Right cardiac atrium (tissue), 5 donors: ENCODE data around the gene CLMP. TPM values are rescaled to one million over a fixed set of nuclear protein-coding genes. Genes with fewer than 3 reads are reported as not detected.

Source experiments
- ATAC-seq, 2 donors: fragments of 200-7000 bp; cut with Tn5 transposase; one replicate each; pipeline versions ENCODE4 v1.8.0 to v1.9.1; 2020; ENCODE audit warnings: moderate library complexity in 2 of 2, mild to moderate bottlenecking in 1 of 2
- DNase-seq, 3 donors: peaks; one replicate each; pipeline ENCODE4 v3.0.0-alpha.2; 2020
- H3K27ac ChIP-seq: one replicate; pipeline ENCODE4 v1.5.1; 2013; ENCODE audit warnings: mild to moderate bottlenecking, low read length, control low read depth, moderate library complexity
- H3K27me3 ChIP-seq: one replicate; pipeline ENCODE4 v1.6.1; 2013; ENCODE audit not compliant: control insufficient read depth, insufficient read depth
- H3K4me1 ChIP-seq: one replicate; pipeline ENCODE4 v1.6.1; 2013; ENCODE audit warnings: low read length; ENCODE audit not compliant: control insufficient read depth, insufficient read depth
- H3K4me3 ChIP-seq: one replicate; pipeline ENCODE4 v1.5.1; 2013; ENCODE audit warnings: low read length, control low read depth
- H3K9me3 ChIP-seq: one replicate; pipeline ENCODE4 v1.6.1; 2013; ENCODE audit warnings: low read length; ENCODE audit not compliant: control insufficient read depth
- WGBS: extraction: QIAGEN DNeasy Blood & Tissue Kit; methylation state at CpG from one replicate; pipeline ENCODE4 v1.1.7; 2013; 5-methylcytosine and 5-hydroxymethylcytosine counted together
- intact Hi-C, 4 donors: fragments of 100-400 bp; cut with DNase I; formaldehyde crosslinking; loops; one replicate each; pipeline versions ENCODE4 v1.11.0 to v1.14.0; 2022 to 2023
- long read RNA-seq, 4 donors: library from polyadenylated mRNA; unstranded; transcript quantifications; one replicate each; pipeline ENCODE4 v2.0.0, GENCODE V29; 2020 to 2021
- polyA plus RNA-seq: library from polyadenylated mRNA; stranded (reverse); fragments of 200-250 nt; gene quantifications from one replicate; pipeline ENCODE4 v1.2.3, GENCODE V29; 2013
- total RNA-seq, 4 donors: library from RNA; stranded (reverse); fragmentation: NEBNext Ultra II Directional; extraction: Animal tissue kit (Norgen Biotek cat#: 25700); gene quantifications; one replicate each; pipeline ENCODE4 v1.2.1, GENCODE V29; 2021
- donor health status: healthy with polysubstance abuse.
- donor health status: DM: no; HTN: yes; CAD: no.
- donor health status: DM: no; HTN: no; CAD: no.
- donor health status: DM: no; HTN: yes; CAD: no; lungs with severe emphysema.
- donor health status: DM: yes; HTN: yes; CAD: no.

CLMP gene, protein sequence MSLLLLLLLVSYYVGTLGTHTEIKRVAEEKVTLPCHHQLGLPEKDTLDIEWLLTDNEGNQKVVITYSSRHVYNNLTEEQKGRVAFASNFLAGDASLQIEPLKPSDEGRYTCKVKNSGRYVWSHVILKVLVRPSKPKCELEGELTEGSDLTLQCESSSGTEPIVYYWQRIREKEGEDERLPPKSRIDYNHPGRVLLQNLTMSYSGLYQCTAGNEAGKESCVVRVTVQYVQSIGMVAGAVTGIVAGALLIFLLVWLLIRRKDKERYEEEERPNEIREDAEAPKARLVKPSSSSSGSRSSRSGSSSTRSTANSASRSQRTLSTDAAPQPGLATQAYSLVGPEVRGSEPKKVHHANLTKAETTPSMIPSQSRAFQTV
- 10 to 100 TPM in 3 of 4 donors, 1 to 10 TPM in 1; 5.0 to 34.1 (median 19.3) TPM for total RNA-seq
- polyA plus RNA-seq: 6.6 TPM
- long read RNA-seq, donor 1, full-length matches to known transcripts: 3 of 7 reads
- long read RNA-seq, donor 1, partial matches to known transcripts: 0 of 7 reads
- long read RNA-seq, donor 1, other reads (novel, unspliced or antisense): 4 of 7 reads
- long read RNA-seq, donor 2, full-length matches to known transcripts: 1 of 6 reads
- long read RNA-seq, donor 2, partial matches to known transcripts: 3 of 6 reads
- long read RNA-seq, donor 2, other reads (novel, unspliced or antisense): 2 of 6 reads
- long read RNA-seq, donor 3, full-length matches to known transcripts: 4 of 26 reads
- long read RNA-seq, donor 3, partial matches to known transcripts: 15 of 26 reads
- long read RNA-seq, donor 3, other reads (novel, unspliced or antisense): 7 of 26 reads
- long read RNA-seq, donor 4, full-length matches to known transcripts: 6 of 8 reads
- long read RNA-seq, donor 4, partial matches to known transcripts: 1 of 8 reads
- long read RNA-seq, donor 4, other reads (novel, unspliced or antisense): 1 of 8 reads

DNA sequence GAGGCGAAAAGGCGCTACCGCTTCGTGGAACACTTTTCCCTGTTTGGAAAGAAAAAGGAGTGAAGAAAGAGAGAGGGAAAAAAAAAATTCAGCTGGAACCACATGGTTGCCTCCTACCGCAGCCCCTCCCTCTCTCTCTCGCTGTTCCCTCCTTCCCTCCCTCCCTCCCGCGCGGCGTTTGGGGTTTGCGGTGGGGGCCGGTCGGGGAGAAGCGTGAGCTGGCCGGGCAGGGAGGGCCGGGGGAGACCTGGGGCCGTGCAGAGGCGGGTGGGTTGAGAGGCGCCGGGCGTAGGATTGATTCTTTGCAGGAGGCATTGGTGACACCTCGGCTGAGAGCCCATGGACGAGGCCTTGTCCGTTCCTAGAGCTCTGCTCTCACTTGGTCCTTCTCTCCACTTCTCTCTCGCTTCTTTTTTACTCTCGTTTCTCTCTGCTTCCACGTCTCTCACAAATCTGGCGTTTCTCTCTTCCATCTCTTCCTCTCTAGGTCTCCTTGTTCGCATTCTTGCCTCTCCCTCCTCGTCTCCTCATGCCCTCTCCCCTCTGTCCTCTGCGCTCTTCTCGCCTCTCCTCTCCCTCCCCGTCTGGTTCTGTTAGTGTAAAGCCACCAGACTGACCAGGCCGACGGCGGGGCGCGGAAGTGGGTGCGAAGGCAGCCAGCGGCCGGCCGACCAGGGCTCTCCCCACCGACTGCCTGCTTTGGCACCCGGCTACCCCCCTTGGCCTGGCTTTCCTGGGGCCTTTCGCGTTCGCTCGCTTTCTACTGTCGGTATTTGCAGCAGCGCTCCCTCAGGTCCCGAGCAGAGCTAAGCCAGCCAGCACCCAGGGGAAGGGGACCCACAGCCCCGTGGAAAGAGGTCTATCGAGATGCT, at the start of gene CLMP:
Gene CLMP (minus strand): TSS at position 61 of the 872 bp plus-strand sequence. CDS start 308 bp downstream, outside the sequence.
- Histone ChIP-seq H3K27ac (peak within 1 kb of the TSS; percentile 39), H3K27me3 (no peaks in the 10 kb centered on the region), H3K4me1 (no peaks in the 10 kb centered on the region), H3K4me3 (peak within 1 kb of the TSS; percentile 37), H3K9me3 (no peaks in the 10 kb centered on the region)
- ATAC-seq (peak; percentile 78), DNase-seq (peak; percentile 69 to 81 (median 79))
- 8% methylated on average over 53 of the region's 53 CpGs for WGBS
- intact Hi-C loops: no loop called here

DNA sequence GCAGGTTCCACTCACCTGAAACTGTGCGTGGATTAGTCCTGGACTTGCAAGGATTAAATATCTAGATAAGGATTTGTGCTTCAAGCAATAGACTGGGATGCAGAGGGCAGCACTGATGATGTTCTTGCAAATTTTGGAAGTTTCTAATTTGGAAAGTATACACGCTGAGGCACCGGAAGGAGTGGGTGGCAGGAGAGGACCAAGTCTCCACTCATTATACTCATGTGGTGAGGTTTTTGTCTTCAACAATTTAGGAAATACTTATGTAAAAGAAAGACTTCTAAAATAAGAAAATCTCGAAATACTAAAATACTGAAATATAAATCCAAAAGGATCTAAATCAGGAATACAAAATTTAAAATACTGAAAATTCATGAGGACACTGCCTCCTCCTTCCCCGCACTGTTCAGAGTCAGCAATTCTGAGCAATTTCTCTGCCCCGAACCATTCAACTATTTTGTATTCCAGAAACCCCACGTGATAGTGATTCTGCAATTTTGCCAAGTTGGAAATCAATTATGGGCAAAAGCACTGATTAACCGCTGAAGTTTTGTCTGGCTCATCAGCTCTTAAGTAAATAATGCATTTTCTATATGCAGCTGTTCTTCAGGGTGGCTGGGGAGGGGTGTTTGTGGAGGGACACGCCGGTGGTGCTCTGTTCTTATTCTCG, 47.0 kb upstream of the CLMP start:
- Histone ChIP-seq H3K4me3 (no peak overlapping the region), H3K27me3 (no peaks in the 10 kb centered on the region), H3K27ac (no peak overlapping the region), H3K9me3 (no peaks in the 10 kb centered on the region), H3K4me1 (no peaks in the 10 kb centered on the region)
- no peak for DNase-seq
- intact Hi-C loops: no loop called here
- WGBS: 72% methylated on average over 11 of the region's 11 CpGs
- ATAC-seq: no peak

DNA sequence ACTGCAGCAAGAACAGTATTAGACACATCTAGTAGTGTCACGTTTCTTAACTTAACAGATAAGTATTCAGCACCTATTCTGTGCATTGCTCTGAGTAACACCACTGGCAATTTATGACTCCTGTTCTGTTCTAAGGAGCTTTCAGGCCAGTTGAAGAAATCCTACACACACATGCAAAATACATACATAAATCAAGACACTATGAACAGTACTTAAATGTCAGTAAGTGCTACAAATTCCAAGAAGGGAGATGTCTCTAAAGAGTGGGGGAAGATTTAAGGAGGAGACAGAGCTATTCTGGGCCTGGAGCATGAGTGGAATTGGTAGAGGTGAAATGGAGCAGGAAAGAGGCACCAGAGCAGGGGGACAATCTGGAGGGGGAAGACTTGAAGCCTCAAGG, 46.2 kb upstream of the CLMP start:
- no peaks in the 10 kb centered on the region for H3K27me3 ChIP-seq
- 78% methylated on average over 1 of the region's 1 CpG for WGBS
- no peak for DNase-seq
- H3K27ac ChIP-seq: no peak overlapping the region
- ATAC-seq: no peak
- intact Hi-C loops: no loop called here
- no peaks in the 10 kb centered on the region for H3K4me1 ChIP-seq
- no peaks in the 10 kb centered on the region for H3K9me3 ChIP-seq
- H3K4me3 ChIP-seq: no peak overlapping the region

DNA sequence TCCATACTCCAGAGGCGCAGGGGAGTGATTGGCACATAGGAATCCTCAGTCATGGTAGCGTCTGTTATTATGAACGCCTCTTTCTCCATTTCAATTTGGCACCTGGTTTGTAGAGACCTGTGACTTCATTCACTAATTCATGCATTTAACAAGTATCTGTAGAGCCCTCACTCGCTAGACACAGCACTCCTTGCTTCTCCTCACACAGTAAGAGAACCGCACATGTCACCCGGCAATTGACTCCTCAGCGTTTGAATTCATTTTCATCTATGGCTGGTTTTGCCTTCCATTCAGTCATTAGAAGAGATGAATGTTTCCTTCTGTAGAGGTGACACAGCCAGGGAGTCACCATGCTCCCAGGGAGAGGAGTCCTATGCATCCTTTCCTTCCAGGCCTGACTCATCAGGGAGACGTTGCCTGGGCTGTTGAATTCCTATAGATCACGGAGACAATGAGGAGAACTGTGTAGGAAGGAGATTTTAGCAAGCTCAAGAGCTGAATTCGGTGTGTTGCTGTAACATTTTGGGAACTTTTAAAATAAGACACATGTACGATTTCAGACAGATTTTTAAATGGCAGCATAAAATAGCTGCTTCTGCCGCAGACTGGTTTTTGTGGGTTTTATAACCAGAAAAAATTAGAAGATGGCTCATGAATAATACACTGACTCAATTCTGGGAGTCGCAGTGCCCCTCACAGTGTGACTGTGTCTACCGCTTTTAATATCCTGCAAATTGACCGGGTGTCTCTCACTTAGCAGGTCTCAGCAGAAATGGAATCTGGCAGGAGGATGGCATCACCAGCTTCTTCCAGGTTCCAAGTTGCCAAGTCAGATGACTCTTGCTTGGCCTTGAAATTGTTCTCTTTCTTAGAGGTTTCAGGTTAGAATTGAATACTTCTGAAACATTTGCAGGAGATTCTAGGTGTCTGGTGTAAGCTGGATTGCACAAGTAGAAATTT, 44.4 kb upstream of the CLMP start:
- no peaks in the 10 kb centered on the region for H3K27me3 ChIP-seq
- intact Hi-C loops: loop anchor here in 1 of 4 donors (5.0 kb wide), 1 partner anchor 132 kb away; no protein-coding TSS in a partner anchor
- DNase-seq (no peak), ATAC-seq (no peak)
- H3K4me1 ChIP-seq: no peaks in the 10 kb centered on the region
- WGBS: 93% methylated on average over 15 of the region's 15 CpGs
- H3K4me3 ChIP-seq: no peak overlapping the region
- no peak overlapping the region for H3K27ac ChIP-seq
- H3K9me3 ChIP-seq: no peaks in the 10 kb centered on the region

DNA sequence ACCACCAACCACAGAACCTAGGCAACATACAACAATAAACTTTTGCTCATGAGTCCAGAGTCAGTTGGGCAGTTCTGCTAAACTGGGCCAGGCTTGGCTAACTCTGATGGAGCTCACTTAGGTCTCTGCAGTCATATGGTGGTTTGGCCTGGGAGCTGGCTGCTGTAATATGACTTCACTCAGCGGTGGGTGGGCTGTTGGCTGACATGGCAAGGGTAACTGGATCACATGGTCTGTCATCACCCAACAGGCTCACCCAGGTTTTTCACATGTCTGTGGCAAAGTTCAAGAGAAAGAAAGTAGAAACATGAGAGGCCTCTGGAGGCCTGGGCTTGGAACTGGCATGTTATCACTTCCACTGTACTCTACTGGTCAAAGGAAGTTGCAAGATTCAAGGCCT, 43.2 kb upstream of the CLMP start:
- no peaks in the 10 kb centered on the region for H3K27me3 ChIP-seq
- ATAC-seq (peak; percentile 84 to 90), DNase-seq (peak; percentile 81 to 91 (median 85))
- H3K9me3 ChIP-seq: no peaks in the 10 kb centered on the region
- intact Hi-C loops: loop anchor here in 1 of 4 donors (5.0 kb wide), 1 partner anchor 131 kb away; no protein-coding TSS in a partner anchor
- H3K27ac ChIP-seq: no peak overlapping the region
- no peak overlapping the region for H3K4me3 ChIP-seq
- WGBS: 73% methylated on average over 1 of the region's 1 CpG
- peaks cover 3% of the 10 kb centered on the region for H3K4me1 ChIP-seq

DNA sequence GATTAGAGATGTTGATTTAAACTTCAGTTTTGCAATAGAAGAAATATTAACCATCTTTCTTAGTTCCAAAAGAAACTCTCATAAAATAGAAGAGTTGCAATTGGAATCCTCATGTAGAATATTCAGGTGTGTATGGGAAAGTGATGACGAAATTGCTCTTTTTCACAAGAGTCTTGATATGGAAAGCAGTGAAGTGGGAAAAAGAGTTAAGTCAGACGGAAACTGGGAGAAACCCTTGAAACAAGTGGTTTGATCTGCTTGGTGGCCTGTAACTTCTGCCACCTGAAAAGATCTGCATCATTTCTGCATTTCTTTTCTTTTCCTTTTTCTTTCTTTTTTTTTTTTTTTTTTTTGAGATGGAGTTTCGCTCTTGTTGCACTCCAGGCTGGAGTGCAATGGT, 41.8 kb upstream of the CLMP start:
- WGBS: 95% methylated on average over 3 of the region's 3 CpGs
- intact Hi-C loops: loop anchor here in 1 of 4 donors (5.0 kb wide), 1 partner anchor 130 kb away; no protein-coding TSS in a partner anchor
- no peaks in the 10 kb centered on the region for H3K9me3 ChIP-seq
- no peak overlapping the region for H3K4me3 ChIP-seq
- no peak for ATAC-seq
- H3K4me1 ChIP-seq: peaks cover 6% of the 10 kb centered on the region
- H3K27me3 ChIP-seq: no peaks in the 10 kb centered on the region
- no peak overlapping the region for H3K27ac ChIP-seq
- no peak for DNase-seq

DNA sequence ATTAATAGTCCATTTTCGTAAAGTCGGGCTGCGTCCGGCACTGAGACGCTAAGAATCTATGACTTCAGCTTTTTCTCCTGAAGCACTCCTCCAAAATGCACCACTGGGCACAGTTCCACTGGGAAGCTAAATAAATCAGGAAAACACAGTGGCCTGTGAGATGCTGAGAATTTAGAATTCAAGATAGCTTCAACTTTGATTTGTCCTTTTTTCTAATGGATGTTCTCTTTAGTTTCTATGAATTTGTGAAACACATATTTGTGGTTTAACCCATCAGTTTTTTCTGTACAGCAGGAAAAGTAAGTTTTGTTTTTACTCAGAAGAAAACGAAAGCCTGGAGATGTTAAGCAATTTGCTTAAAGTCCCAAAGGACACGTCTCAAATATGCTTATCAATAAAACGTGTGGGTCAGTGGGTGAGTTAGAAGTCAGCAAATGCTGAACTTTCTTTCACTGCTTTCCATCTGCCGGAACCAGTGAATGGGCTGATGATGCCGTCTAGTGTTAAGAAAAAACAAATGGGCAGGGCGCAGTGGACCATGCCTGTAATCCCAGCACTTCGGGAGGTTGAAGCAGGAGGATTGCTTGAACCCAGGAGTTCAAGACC, 40.7 kb upstream of the CLMP start:
- H3K27me3 ChIP-seq: no peaks in the 10 kb centered on the region
- no peak overlapping the region for H3K4me3 ChIP-seq
- intact Hi-C loops: loop anchor here in 1 of 4 donors (5.0 kb wide), 1 partner anchor 128 kb away; no protein-coding TSS in a partner anchor
- no peak overlapping the region for H3K27ac ChIP-seq
- H3K9me3 ChIP-seq: no peaks in the 10 kb centered on the region
- WGBS: 47% methylated on average over 12 of the region's 12 CpGs
- H3K4me1 ChIP-seq: peaks cover 6% of the 10 kb centered on the region
- DNase-seq (peak in 2 of 3 donors; percentile 41 to 64), ATAC-seq (peak; percentile 62 to 67)

DNA sequence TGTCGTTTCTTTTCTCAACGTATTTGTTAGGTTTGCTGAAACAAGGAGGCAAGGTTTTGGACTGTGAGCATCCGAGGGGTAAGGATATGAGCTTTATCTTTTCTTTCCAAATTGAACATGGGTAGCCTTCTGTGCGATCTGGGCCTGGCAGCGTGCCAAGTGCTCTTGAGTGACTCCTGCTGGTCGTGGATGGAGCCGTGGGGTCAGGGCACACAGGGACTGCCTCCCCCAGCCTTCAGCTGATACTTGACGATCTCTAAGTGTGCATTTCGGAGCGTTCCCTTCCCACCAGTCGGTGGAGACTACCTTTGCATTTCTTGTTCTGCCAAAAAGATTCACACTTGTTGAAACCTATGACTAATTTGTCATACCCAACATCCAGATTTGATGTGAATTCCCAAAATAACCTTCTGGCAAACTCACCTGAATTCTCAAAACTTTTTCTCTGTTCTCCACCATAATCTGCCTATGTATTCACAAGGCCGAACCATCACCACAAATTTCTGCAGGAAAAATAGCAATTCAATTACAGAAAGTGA, 40.1 kb upstream of the CLMP start:
- no peak overlapping the region for H3K27ac ChIP-seq
- DNase-seq: peak; percentile 52 to 81 (median 81)

DNA sequence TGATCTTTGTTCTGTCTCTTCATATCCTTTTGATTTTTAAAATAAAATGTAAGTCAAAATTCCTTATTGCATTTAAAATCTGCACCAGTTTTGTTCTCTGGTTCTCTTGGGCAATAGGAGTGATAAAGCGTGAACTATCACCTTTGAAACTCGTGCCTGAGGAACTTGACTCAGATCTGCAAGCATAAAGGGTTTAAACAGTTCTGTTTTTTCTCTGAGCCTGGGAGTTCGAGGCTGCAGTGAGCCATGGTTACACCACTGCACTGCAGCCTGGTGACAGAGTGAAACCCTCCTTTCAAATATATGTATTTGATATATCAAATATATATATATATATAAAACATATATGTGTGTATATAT, 38.9 kb upstream of the CLMP start:
- DNase-seq (no peak), ATAC-seq (no peak)
- WGBS: 60% methylated on average over 3 of the region's 3 CpGs
- Histone ChIP-seq H3K4me3 (no peak overlapping the region), H3K9me3 (no peaks in the 10 kb centered on the region), H3K27me3 (no peaks in the 10 kb centered on the region), H3K27ac (no peak overlapping the region), H3K4me1 (peaks cover 6% of the 10 kb centered on the region)
- intact Hi-C loops: no loop called here

More for the DNA sequence above, 40.1 kb upstream of the CLMP start:
- 53% methylated on average over 12 of the region's 12 CpGs for WGBS
- H3K27me3 ChIP-seq: no peaks in the 10 kb centered on the region
- peaks cover 6% of the 10 kb centered on the region for H3K4me1 ChIP-seq
- H3K4me3 ChIP-seq: no peak overlapping the region
- intact Hi-C loops: loop anchor here in 1 of 4 donors (5.0 kb wide), 1 partner anchor 128 kb away; no protein-coding TSS in a partner anchor
- no peaks in the 10 kb centered on the region for H3K9me3 ChIP-seq
- ATAC-seq: peak; percentile 49 to 63
